Measurements from ENCODE around the gene FBLN1. TPM values are rescaled to one million over a fixed set of nuclear protein-coding genes. Genes with fewer than 3 reads are reported as not detected.

FBLN1 gene
- total and polyA plus RNA-seq, 9 of the 15 experiments (the other 6 are each of a cell fraction or from before 2014, with no cell fraction given), result 0.66 TPM; not detected in 8

- no peak for TF ChIP-seq ADNP (tag; IDR thresholded peaks at IDR 0.05)
- TF ChIP-seq POLR3G (IDR thresholded peaks at IDR 0.05; ENCODE audit: extremely low read depth, insufficient read length, insufficient replicate concordance), result no peak
Observed at GRCh38 chr22:45532235-45532631, 29.6 kb downstream of the FBLN1 start (continued).

DNA sequence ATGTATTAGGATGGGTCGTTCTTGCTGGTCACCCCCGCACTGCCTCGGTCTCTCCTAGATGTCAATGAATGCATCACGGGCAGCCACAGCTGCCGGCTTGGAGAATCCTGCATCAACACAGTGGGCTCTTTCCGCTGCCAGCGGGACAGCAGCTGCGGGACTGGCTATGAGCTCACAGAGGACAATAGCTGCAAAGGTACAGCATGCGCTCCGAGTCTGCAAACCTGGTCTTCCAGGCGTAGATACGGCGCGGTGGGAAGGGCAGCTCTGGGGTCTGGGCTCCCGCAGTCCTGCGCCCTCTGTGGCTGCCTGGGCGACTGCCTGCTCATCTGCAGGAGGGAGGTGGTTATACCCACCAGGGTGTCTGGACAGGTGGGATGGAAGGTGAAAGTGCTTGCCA lies 31.0 kb downstream of the FBLN1 start:
- peaks cover 6 to 40% of the 10 kb centered on the region in 2 experiments; a peak in 4 of 5 replicates for H3K27me3 ChIP-seq (ENCODE audit: control insufficient read depth in 2 of 2, insufficient read depth in 2 of 2, low read length in 2 of 2)
- no peak overlapping the region for H3K27ac ChIP-seq (ENCODE audit: extremely low read depth, low read depth, low read length)
- H3K4me2 ChIP-seq (ENCODE audit: insufficient read depth, low read length), result no peak overlapping the region
- intact Hi-C loops (cut with micrococcal nuclease) (no loop called here), in situ Hi-C loops (cut with MboI) (no loop called here)
- no peak for FAIRE-seq
- no peak for ATAC-seq
- H3K9ac ChIP-seq (ENCODE audit: insufficient read depth in 1 of 2, low read depth in 2 of 2, low read length in 2 of 2), result no peak overlapping the region
- DNase-seq (ENCODE audit: extremely low read depth in 1 of 4, low spot score in 3 of 4), result no peak
- no peaks in the 10 kb centered on the region for H3K79me2 ChIP-seq (ENCODE audit: control insufficient read depth, insufficient read depth, low read length)
- 2% methylated on average over 10 of the region's 17 CpGs for WGBS (ENCODE audit: insufficient coverage, low coverage, missing lambda C conversion rate)
- no peaks in the 10 kb centered on the region for H3K9me3 ChIP-seq (replicated peaks; ENCODE audit: control insufficient read depth, insufficient read depth, low read depth, low read length)
- ChIA-PET CTCF (ENCODE audit: low intra/inter-chr PET ratio) (no interaction called here), POLR2A (interaction anchor here (0.7 kb wide), 1 partner anchor 72 kb away, joined by 3 read pairs; no protein-coding TSS in a partner anchor)
- no peaks in the 10 kb centered on the region for H3K36me3 ChIP-seq (ENCODE audit: control insufficient read depth, insufficient read depth, low read length)
- H3K4me3 ChIP-seq, result no peak overlapping the region
- BruUV-seq (replicated peaks), result no TSS peak
- TF ChIP-seq CBFA2T2 (conservative IDR thresholded peaks at IDR 0.05), result no peak
- TF ChIP-seq SNAPC5 (CRISPR knock-in tag; IDR thresholded peaks at IDR 0.05), result no peak
- TF ChIP-seq MTA3 (IDR thresholded peaks at IDR 0.05; ENCODE audit: borderline replicate concordance), result no peak
- TF ChIP-seq, protein P1, sequence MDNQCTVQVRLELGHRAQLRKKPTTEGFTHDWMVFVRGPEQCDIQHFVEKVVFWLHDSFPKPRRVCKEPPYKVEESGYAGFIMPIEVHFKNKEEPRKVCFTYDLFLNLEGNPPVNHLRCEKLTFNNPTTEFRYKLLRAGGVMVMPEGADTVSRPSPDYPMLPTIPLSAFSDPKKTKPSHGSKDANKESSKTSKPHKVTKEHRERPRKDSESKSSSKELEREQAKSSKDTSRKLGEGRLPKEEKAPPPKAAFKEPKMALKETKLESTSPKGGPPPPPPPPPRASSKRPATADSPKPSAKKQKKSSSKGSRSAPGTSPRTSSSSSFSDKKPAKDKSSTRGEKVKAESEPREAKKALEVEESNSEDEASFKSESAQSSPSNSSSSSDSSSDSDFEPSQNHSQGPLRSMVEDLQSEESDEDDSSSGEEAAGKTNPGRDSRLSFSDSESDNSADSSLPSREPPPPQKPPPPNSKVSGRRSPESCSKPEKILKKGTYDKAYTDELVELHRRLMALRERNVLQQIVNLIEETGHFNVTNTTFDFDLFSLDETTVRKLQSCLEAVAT (IDR thresholded peaks at IDR 0.05), result no peak
- TF ChIP-seq PHB (CRISPR knock-in tag; IDR thresholded peaks at IDR 0.05), result no peak
- no peak for TF ChIP-seq BMI1 (IDR thresholded peaks at IDR 0.05; ENCODE audit: low read length)
- TF ChIP-seq, protein P2, sequence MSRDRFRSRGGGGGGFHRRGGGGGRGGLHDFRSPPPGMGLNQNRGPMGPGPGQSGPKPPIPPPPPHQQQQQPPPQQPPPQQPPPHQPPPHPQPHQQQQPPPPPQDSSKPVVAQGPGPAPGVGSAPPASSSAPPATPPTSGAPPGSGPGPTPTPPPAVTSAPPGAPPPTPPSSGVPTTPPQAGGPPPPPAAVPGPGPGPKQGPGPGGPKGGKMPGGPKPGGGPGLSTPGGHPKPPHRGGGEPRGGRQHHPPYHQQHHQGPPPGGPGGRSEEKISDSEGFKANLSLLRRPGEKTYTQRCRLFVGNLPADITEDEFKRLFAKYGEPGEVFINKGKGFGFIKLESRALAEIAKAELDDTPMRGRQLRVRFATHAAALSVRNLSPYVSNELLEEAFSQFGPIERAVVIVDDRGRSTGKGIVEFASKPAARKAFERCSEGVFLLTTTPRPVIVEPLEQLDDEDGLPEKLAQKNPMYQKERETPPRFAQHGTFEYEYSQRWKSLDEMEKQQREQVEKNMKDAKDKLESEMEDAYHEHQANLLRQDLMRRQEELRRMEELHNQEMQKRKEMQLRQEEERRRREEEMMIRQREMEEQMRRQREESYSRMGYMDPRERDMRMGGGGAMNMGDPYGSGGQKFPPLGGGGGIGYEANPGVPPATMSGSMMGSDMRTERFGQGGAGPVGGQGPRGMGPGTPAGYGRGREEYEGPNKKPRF (IDR thresholded peaks at IDR 0.05; ENCODE audit: low read depth, low read length), result no peak
- TF ChIP-seq SMARCA4 (IDR thresholded peaks at IDR 0.05), result no peak
- no peak for TF ChIP-seq NFIC (IDR thresholded peaks at IDR 0.05)
- no peak for TF ChIP-seq ZHX1 (conservative IDR thresholded peaks at IDR 0.05; ENCODE audit: low read length)
- TF ChIP-seq KLF10 (CRISPR knock-in tag; IDR thresholded peaks at IDR 0.05), result no peak
- TF ChIP-seq NFE2 (IDR thresholded peaks at IDR 0.05; ENCODE audit: low read depth), result no peak
- no peak for TF ChIP-seq TBP (optimal IDR thresholded peaks at IDR 0.05; ENCODE audit: low read depth, low read length)
- TF ChIP-seq PHB2 (IDR thresholded peaks at IDR 0.05; ENCODE audit: low read depth), result no peak
- TF ChIP-seq ZNF197 (CRISPR knock-in tag; IDR thresholded peaks at IDR 0.05; ENCODE audit: low read depth), result no peak
- no peak for TF ChIP-seq JUNB (CRISPR knock-in tag; conservative IDR thresholded peaks at IDR 0.05)
- no peak for TF ChIP-seq MCM5 (IDR thresholded peaks at IDR 0.05; ENCODE audit: low read depth)
- H2AFZ ChIP-seq (ENCODE audit: low read depth, low read length), result no peak overlapping the region
- no peaks in the 10 kb centered on the region for H4K20me1 ChIP-seq (replicated peaks; ENCODE audit: control insufficient read depth, insufficient read depth, low read length)
- no peaks in the 10 kb centered on the region for H3K4me1 ChIP-seq (replicated peaks in 1 of 2; ENCODE audit: control insufficient read depth in 2 of 2, insufficient read depth in 2 of 2, low read length in 2 of 2)
- no peaks in the 10 kb centered on the region for H3K9me1 ChIP-seq (ENCODE audit: control insufficient read depth, insufficient read depth, low read length)

Measured in K562 (cell line).